ENCODE data around the gene CAMK1D. TPM values are rescaled to one million over a fixed set of nuclear protein-coding genes. Genes with fewer than 3 reads are reported as not detected.

CAMK1D gene
- total RNA-seq, 1 experiment from 2014 or later = 6.0 TPM

DNA sequence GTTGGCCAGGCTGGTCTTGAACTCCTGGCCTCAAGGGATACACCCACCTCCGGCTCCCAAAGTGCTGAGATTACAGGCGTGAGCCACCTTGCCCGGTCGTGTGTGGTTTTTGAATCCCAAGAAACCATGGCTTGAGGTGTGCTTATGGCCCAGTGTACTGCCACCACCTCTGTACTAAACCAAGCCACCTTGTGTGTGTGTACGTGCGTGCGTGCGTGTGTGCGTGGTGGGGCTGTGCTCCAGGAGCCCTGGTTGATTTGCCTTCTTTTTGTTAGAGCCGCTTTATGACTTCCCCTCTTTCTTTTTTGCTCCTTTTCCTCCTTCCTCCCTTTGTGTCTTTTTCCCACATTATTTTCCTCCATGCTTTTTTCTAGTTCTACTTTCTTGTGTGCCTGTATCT is 121.4 kb downstream of the CAMK1D start:
- Histone ChIP-seq H4K20me1 (ENCODE audit: insufficient read depth) (no peaks in the 10 kb centered on the region), H3K27ac (no peak overlapping the region), H3K9me2 (ENCODE audit: insufficient read depth) (no peaks in the 10 kb centered on the region), H3K4me2 (no peak overlapping the region), H3K27me3 (ENCODE audit: insufficient read depth, low read depth) (no peaks in the 10 kb centered on the region), H2AFZ (no peak overlapping the region), H3K4me3 (no peak overlapping the region), H3K36me3 (ENCODE audit: low read depth) (no peaks in the 10 kb centered on the region), H3K79me2 (ENCODE audit: low read depth) (no peaks in the 10 kb centered on the region), H3K4me1 (replicated peaks; ENCODE audit: insufficient read depth) (no peaks in the 10 kb centered on the region; the same call in 1 of the 2 replicates), H3K9me3 (ENCODE audit: insufficient read depth, low read depth) (no peaks in the 10 kb centered on the region), H3F3A (ENCODE audit: insufficient read depth, low read depth) (no peaks in the 10 kb centered on the region)
- TF ChIP-seq, protein P1, sequence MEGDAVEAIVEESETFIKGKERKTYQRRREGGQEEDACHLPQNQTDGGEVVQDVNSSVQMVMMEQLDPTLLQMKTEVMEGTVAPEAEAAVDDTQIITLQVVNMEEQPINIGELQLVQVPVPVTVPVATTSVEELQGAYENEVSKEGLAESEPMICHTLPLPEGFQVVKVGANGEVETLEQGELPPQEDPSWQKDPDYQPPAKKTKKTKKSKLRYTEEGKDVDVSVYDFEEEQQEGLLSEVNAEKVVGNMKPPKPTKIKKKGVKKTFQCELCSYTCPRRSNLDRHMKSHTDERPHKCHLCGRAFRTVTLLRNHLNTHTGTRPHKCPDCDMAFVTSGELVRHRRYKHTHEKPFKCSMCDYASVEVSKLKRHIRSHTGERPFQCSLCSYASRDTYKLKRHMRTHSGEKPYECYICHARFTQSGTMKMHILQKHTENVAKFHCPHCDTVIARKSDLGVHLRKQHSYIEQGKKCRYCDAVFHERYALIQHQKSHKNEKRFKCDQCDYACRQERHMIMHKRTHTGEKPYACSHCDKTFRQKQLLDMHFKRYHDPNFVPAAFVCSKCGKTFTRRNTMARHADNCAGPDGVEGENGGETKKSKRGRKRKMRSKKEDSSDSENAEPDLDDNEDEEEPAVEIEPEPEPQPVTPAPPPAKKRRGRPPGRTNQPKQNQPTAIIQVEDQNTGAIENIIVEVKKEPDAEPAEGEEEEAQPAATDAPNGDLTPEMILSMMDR (conservative IDR thresholded peaks at IDR 0.05) = no peak
- TF ChIP-seq EZH2 (IDR thresholded peaks at IDR 0.05; ENCODE audit: low read depth) = no peak
- BruUV-seq (replicated peaks) = no TSS peak
- CTCF ChIA-PET = no interaction called here
- DNase-seq = no peak
- intact Hi-C loops (cut with micrococcal nuclease; ENCODE audit: unreplicated experiment) = no loop called here
- POLR2A ChIA-PET (ENCODE audit: unreplicated experiment) = no interaction called here

DNA sequence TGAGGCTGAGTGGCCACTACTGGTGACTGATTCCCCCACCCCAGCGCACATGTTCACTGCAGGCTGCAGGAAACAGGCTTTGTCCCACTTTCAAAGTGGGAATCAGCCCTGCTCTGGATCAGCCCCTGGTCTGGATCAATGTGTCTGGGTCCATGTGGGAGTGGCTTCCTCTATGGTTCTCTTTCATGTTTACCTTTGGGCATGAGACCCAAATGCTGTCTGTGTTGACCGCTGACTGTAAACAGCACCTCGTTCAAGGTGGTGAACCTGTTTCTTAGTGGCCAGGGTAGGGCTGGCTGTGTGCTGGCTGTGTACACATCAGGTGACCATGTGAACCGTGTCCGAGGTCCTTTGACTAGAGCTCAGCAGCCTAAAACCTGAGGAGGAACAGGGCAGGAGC is 121.8 kb downstream of the CAMK1D start:
- BruUV-seq (replicated peaks) = no TSS peak
- no peaks in the 10 kb centered on the region for H3K27me3 ChIP-seq (ENCODE audit: insufficient read depth, low read depth)
- H3K9me3 ChIP-seq (ENCODE audit: insufficient read depth, low read depth) = no peaks in the 10 kb centered on the region
- no peak overlapping the region for H3K4me3 ChIP-seq
- H3F3A ChIP-seq (ENCODE audit: insufficient read depth, low read depth) = no peaks in the 10 kb centered on the region
- POLR2A ChIA-PET (ENCODE audit: unreplicated experiment) = no interaction called here
- H3K27ac ChIP-seq = no peak overlapping the region
- H3K9me2 ChIP-seq (ENCODE audit: insufficient read depth) = no peaks in the 10 kb centered on the region
- H3K36me3 ChIP-seq (ENCODE audit: low read depth) = no peaks in the 10 kb centered on the region
- intact Hi-C loops (cut with micrococcal nuclease; ENCODE audit: unreplicated experiment) = no loop called here
- H3K79me2 ChIP-seq (ENCODE audit: low read depth) = no peaks in the 10 kb centered on the region
- H4K20me1 ChIP-seq (ENCODE audit: insufficient read depth) = no peaks in the 10 kb centered on the region
- CTCF ChIA-PET = no interaction called here
- TF ChIP-seq, protein P1 (conservative IDR thresholded peaks at IDR 0.05) = no peak
- TF ChIP-seq EZH2 (IDR thresholded peaks at IDR 0.05; ENCODE audit: low read depth) = no peak
- no peaks in the 10 kb centered on the region; the same call in 1 of the 2 replicates for H3K4me1 ChIP-seq (replicated peaks; ENCODE audit: insufficient read depth)
- H2AFZ ChIP-seq = no peak overlapping the region
- DNase-seq = no peak
- no peak overlapping the region for H3K4me2 ChIP-seq

DNA sequence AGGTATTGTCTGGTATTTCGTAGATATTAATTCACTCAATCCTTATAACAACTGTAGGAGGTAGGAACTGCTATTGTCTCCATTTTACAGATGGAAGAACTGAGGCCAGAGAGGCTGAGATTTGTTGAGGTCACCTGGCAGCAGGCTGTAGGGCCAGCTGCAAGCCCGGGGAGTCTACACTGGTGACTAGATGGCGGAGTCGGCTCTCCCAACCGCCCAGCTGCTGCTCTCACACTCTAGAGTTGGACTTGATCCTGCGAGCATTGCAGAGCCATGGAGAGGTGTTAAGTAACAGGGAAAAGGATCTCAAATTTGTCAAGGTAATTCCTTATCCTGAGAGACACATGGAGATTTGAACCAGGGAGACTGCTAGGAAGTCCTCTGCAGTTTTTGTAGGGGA is 124.1 kb downstream of the CAMK1D start:
- DNase-seq = no peak
- BruUV-seq (replicated peaks) = no TSS peak
- no peak overlapping the region for H3K4me3 ChIP-seq
- no peaks in the 10 kb centered on the region for H3K9me3 ChIP-seq (ENCODE audit: insufficient read depth, low read depth)
- intact Hi-C loops (cut with micrococcal nuclease; ENCODE audit: unreplicated experiment) = no loop called here
- no peaks in the 10 kb centered on the region for H3K36me3 ChIP-seq (ENCODE audit: low read depth)
- H2AFZ ChIP-seq = no peak overlapping the region
- CTCF ChIA-PET = no interaction called here
- H3F3A ChIP-seq (ENCODE audit: insufficient read depth, low read depth) = no peaks in the 10 kb centered on the region
- H3K27ac ChIP-seq = no peak overlapping the region
- H3K9me2 ChIP-seq (ENCODE audit: insufficient read depth) = no peaks in the 10 kb centered on the region
- H3K4me1 ChIP-seq (replicated peaks; ENCODE audit: insufficient read depth) = no peaks in the 10 kb centered on the region
- H3K27me3 ChIP-seq (ENCODE audit: insufficient read depth, low read depth) = no peaks in the 10 kb centered on the region
- POLR2A ChIA-PET (ENCODE audit: unreplicated experiment) = no interaction called here
- H3K79me2 ChIP-seq (ENCODE audit: low read depth) = no peaks in the 10 kb centered on the region
- no peak for TF ChIP-seq EZH2 (IDR thresholded peaks at IDR 0.05; ENCODE audit: low read depth)
- TF ChIP-seq, protein P1 (conservative IDR thresholded peaks at IDR 0.05) = no peak
- H4K20me1 ChIP-seq (ENCODE audit: insufficient read depth) = no peaks in the 10 kb centered on the region
- H3K4me2 ChIP-seq = no peak overlapping the region

Measured in PC-9 (cell line).